Subcutaneous adipose tissue (tissue), 4 donors: ENCODE data around the gene AUTS2. TPM values are rescaled to one million over a fixed set of nuclear protein-coding genes. Genes with fewer than 3 reads are reported as not detected.

Experiments used
- total RNA-seq, 4 donors: library from RNA; depleted of rRNA; stranded (reverse); fragments of >200 nt; gene quantifications; one replicate each; pipeline ENCODE4 v1.1.0, GENCODE V29; 2016
- TF ChIP-seq, protein P1 (sequence below): fragments of 450-650 bp; IDR thresholded peaks from one replicate; pipeline ENCODE4 v1.5.1; 2016; ENCODE audit warnings: low read depth, mild to moderate bottlenecking, control low read depth, antibody characterized with exemption, moderate library complexity

Gene AUTS2
- total RNA-seq, 4 donors from 2014 or later: 22.4 to 46.9 (median 27.4) TPM

DNA sequence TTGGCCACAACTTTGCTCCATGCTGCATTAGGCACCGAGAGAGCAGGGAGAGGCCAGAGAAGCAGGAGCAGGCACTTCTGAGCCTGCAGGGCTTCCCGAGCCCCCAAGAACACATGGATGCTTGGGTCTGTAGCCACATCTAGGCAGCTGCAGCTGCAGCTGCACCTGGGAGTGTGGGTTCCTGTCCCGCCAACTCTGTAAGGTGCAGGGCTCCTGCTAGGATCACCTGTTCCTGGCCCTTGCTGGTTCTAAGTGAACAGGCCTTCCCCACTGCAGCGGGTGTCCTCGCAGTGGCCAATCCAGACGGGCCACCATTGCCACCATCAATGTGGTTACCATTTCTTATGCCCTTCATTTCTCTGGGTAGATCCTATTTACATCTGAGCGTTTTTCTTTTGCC lies 330.3 kb downstream of the AUTS2 start:
- TF ChIP-seq, protein P1, sequence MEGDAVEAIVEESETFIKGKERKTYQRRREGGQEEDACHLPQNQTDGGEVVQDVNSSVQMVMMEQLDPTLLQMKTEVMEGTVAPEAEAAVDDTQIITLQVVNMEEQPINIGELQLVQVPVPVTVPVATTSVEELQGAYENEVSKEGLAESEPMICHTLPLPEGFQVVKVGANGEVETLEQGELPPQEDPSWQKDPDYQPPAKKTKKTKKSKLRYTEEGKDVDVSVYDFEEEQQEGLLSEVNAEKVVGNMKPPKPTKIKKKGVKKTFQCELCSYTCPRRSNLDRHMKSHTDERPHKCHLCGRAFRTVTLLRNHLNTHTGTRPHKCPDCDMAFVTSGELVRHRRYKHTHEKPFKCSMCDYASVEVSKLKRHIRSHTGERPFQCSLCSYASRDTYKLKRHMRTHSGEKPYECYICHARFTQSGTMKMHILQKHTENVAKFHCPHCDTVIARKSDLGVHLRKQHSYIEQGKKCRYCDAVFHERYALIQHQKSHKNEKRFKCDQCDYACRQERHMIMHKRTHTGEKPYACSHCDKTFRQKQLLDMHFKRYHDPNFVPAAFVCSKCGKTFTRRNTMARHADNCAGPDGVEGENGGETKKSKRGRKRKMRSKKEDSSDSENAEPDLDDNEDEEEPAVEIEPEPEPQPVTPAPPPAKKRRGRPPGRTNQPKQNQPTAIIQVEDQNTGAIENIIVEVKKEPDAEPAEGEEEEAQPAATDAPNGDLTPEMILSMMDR: no peak

DNA sequence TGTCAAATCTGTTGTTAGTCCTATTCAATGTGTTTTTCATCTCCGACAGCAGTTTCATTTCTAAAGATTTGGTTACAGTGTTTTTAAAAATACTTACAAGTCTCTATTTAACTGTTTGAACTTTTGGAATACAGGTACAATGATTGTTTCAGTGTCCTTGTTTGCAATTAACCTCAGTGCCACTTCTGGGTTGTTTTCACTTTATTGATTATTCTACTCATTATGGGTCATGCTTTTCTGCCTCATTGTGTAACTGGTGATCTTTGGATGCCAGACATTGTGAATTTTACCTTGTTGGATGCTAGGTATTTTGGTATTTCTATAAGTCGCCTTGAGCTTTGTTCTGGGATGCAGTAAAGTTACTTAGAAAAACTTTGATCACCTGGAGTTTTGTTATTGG lies 331.3 kb downstream of the AUTS2 start:
- TF ChIP-seq, protein P1: no peak

DNA sequence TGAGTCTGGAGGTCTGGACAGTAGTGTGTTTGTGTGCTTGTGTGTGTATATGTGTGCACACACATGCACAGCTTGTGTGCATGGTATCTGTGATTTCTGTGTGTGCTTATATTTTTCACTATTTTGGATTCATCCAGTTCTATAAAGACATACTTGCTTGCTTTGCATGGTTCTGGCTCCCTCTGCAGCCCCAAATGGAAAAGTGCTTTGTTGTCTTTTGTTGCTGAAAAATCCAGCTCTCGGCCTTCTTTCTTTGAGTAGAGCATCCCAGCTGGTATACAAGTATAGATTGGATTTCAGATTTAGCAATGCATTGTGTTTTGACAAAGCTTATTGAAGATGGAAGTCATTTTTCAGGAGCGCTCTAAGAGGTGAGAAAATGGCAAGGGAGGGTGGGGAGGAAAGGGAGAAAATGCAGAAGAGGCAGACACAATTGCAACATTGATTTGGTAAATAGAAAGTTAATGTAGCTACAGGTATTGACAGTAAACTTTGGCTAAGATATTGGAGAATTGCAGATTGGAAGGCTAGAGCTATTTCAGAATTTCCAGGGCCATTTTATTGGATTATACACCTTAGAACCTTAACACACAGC lies 333.9 kb downstream of the AUTS2 start:
- TF ChIP-seq, protein P1: no peak

DNA sequence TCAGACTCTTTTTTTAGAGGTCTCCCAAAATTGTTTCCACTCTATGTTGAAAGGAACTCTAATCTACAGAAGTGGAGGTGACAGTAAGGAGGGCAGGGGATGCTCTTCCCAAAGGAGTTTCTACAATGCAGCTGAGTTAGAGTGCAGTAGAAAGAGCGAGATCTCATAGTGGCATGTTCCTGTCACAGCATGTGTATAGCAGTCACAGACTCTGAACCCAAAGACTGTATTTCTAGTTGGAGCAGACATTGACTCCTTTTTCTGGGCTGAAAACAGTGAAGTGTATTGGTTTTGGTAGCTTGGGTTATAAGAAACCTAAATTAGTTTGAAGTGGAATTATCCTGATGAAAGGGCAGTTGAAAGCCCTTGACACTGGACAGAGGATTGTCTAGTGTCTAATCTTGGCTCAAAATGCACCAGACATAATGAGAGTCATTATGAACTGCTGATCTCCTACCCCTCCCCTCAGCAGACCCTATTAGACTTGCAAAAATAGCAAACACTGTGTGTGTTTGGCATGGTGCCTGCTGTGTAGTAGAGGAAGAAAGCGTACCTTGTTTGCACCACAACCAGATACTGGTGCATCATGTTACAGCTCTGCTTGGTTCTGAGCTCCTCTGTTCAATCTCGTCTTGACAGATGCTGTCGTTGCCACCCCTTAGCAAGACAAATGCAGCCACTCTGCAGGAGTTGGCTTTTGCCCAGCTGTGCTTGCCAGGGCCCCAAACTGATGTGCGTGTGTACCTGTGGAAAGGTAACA lies 336.0 kb downstream of the AUTS2 start:
- TF ChIP-seq, protein P1: no peak

DNA sequence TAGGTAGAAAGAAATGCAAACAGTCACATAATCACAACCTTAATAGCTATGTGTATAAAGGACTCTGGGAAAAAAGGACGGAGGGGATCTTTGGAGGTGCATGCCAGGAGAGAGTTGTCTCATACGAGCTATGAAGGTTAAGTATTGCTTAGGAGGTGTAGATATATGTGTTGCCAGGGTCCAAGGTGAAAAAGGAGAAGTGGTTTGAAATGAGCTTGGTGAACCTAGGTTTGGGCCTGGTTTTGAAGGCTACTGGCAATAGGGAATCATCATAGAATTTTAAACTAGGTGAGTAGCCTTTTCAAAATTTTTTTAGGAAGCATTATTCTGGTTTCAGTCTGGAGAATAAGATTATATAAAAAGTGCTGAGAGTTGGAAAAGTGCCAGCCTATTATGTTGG lies 336.8 kb downstream of the AUTS2 start:
- TF ChIP-seq, protein P1: no peak

DNA sequence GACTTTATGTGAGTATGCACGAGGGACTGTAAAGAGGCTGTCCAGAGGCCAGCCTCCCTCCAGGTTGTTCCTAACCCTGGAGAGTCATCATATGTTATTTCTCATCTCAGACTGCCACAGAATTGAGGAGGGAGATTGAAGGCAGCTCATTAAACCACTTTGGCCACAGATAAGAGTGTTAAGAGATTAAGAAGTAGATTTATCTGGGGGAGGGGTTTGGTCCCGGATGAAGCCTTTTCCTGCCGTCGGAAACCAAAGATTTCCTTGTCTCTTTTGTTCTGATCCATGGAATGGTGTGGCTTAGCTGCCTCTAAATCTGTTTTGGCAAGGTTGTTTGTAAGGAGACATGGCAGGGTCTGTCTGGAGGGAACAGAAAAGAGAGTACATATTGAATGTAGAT lies 338.8 kb downstream of the AUTS2 start:
- TF ChIP-seq, protein P1: no peak

DNA sequence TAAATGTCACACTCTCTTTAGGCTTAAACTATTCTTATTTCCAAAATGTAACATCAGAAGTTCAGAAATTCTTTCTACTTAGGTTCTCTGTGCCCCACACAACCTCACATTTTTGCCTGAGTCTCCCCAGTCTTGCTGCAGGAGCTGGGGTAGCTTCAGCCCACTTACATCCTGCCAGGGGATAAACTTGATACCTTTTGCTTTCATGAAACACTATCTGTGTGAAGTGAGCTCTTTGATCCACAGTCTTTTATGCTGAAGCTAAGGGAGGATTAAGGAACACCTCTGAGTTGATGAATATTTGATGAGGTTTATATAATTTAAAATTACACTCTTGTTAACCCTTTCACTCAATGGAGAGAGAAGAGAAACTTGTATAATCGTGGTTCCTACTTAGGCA lies 341.0 kb downstream of the AUTS2 start:
- TF ChIP-seq, protein P1: no peak
